HEK293 (cell line): Measurements from ENCODE around the gene HUS1B.

Experiments used
- HOXC10 ChIP-seq: sonication (generic); formaldehyde crosslinking; IDR thresholded peaks from 2 replicates; pipeline ENCODE4 v1.8.1; 2023; ENCODE audit warnings: mild to moderate bottlenecking, missing genetic modification reagents
- IKZF3 ChIP-seq: fragments of 450-650 bp; IDR thresholded peaks from 2 replicates; pipeline ENCODE4 v1.5.0; 2018; ENCODE audit warnings: missing biosample characterization, mild to moderate bottlenecking, missing genetic modification characterization, moderate library complexity
- PRDM1 ChIP-seq: fragments of 450-650 bp; formaldehyde crosslinking; IDR thresholded peaks from 2 replicates; pipeline ENCODE4; 2016; ENCODE audit warnings: missing biosample characterization, missing genetic modification characterization
- PRDM10 ChIP-seq: fragments of 450-650 bp; formaldehyde crosslinking; IDR thresholded peaks from 2 replicates; pipeline ENCODE4 v1.5.1; 2016; ENCODE audit warnings: missing biosample characterization, missing genetic modification characterization
- SCRT2 ChIP-seq: fragments of 450-650 bp; formaldehyde crosslinking; IDR thresholded peaks from 2 replicates; pipeline ENCODE4 v1.5.1; 2016; ENCODE audit warnings: missing biosample characterization, missing genetic modification characterization
- ZBTB8A ChIP-seq: fragments of 450-650 bp; formaldehyde crosslinking; IDR thresholded peaks from 2 replicates; pipeline ENCODE4 v1.5.1; 2016; ENCODE audit warnings: missing biosample characterization, missing genetic modification characterization
- ZEB2 ChIP-seq: fragments of 450-650 bp; formaldehyde crosslinking; IDR thresholded peaks from 2 replicates; pipeline ENCODE4 v1.5.1; 2016; ENCODE audit warnings: missing biosample characterization, missing genetic modification characterization
- ZFP69B ChIP-seq: fragments of 450-650 bp; formaldehyde crosslinking; IDR thresholded peaks from 2 replicates; pipeline ENCODE4 v1.5.1; 2016; ENCODE audit warnings: missing biosample characterization, missing genetic modification characterization
- ZNF10 ChIP-seq: fragments of 450-650 bp; formaldehyde crosslinking; IDR thresholded peaks from 2 replicates; pipeline ENCODE4 v1.5.1; 2017; ENCODE audit warnings: missing biosample characterization, missing genetic modification characterization
- ZNF114 ChIP-seq: fragments of 450-650 bp; formaldehyde crosslinking; IDR thresholded peaks from 2 replicates; pipeline ENCODE4 v1.5.0; 2017; ENCODE audit warnings: missing biosample characterization, missing genetic modification characterization
- ZNF146 ChIP-seq: fragments of 450-650 bp; formaldehyde crosslinking; IDR thresholded peaks from 2 replicates; pipeline ENCODE4 v1.5.1; 2016; ENCODE audit warnings: missing biosample characterization, missing genetic modification characterization
- ZNF148 ChIP-seq: fragments of 450-650 bp; formaldehyde crosslinking; IDR thresholded peaks from 2 replicates; pipeline ENCODE4 v1.5.0; 2017; ENCODE audit warnings: missing biosample characterization, missing genetic modification characterization, borderline replicate concordance
- ZNF155 ChIP-seq: fragments of 450-650 bp; formaldehyde crosslinking; IDR thresholded peaks from 2 replicates; pipeline ENCODE4 v1.5.1; 2016; ENCODE audit warnings: missing biosample characterization, missing genetic modification characterization
- ZNF184 ChIP-seq: fragments of 450-650 bp; IDR thresholded peaks from 2 replicates; pipeline ENCODE4 v1.5.1; 2018; ENCODE audit warnings: missing biosample characterization, mild to moderate bottlenecking, missing genetic modification characterization
- ZNF2 ChIP-seq: fragments of 450-650 bp; formaldehyde crosslinking; IDR thresholded peaks from 2 replicates; pipeline ENCODE4 v1.5.1; 2016; ENCODE audit warnings: missing biosample characterization, missing genetic modification characterization
- ZNF211 ChIP-seq: fragments of 450-650 bp; formaldehyde crosslinking; IDR thresholded peaks from 2 replicates; pipeline ENCODE4 v1.5.1; 2016; ENCODE audit warnings: low read depth, missing biosample characterization, missing genetic modification characterization
- ZNF221 ChIP-seq: fragments of 450-650 bp; formaldehyde crosslinking; IDR thresholded peaks from 2 replicates; pipeline ENCODE4 v1.5.1; 2017; ENCODE audit warnings: missing biosample characterization, missing genetic modification characterization, borderline replicate concordance
- ZNF223 ChIP-seq: fragments of 450-650 bp; formaldehyde crosslinking; IDR thresholded peaks from 2 replicates; pipeline ENCODE4 v1.5.1; 2016; ENCODE audit warnings: missing biosample characterization, missing genetic modification characterization
- ZNF266 ChIP-seq: fragments of 450-650 bp; formaldehyde crosslinking; IDR thresholded peaks from 2 replicates; pipeline ENCODE4 v1.5.1; 2016; ENCODE audit warnings: missing biosample characterization, missing genetic modification characterization, low read depth
- ZNF341 ChIP-seq: fragments of 450-650 bp; formaldehyde crosslinking; IDR thresholded peaks from 2 replicates; pipeline ENCODE4; 2016; ENCODE audit warnings: low read depth, missing biosample characterization, missing genetic modification characterization
- ZNF391 ChIP-seq: fragments of 450-650 bp; formaldehyde crosslinking; IDR thresholded peaks from 2 replicates; pipeline ENCODE4 v1.5.1; 2016; ENCODE audit warnings: low read depth, missing biosample characterization, missing genetic modification characterization, borderline replicate concordance
- ZNF560 ChIP-seq: fragments of 450-650 bp; formaldehyde crosslinking; IDR thresholded peaks from 2 replicates; pipeline ENCODE4 v1.5.1; 2017; ENCODE audit warnings: missing biosample characterization, missing genetic modification characterization, borderline replicate concordance
- ZNF561 ChIP-seq: fragments of 450-650 bp; IDR thresholded peaks from 2 replicates; pipeline ENCODE4 v1.5.1; 2018; ENCODE audit warnings: missing biosample characterization, missing genetic modification characterization, borderline replicate concordance
- ZNF600 ChIP-seq: fragments of 450-650 bp; formaldehyde crosslinking; IDR thresholded peaks from 2 replicates; pipeline ENCODE4 v1.5.1; 2016; ENCODE audit warnings: missing biosample characterization, missing genetic modification characterization
- ZNF610 ChIP-seq: fragments of 450-650 bp; formaldehyde crosslinking; IDR thresholded peaks from 2 replicates; pipeline ENCODE4 v1.5.1; 2016; ENCODE audit warnings: missing biosample characterization, missing genetic modification characterization, borderline replicate concordance
- ZNF621 ChIP-seq: fragments of 450-650 bp; formaldehyde crosslinking; IDR thresholded peaks from 2 replicates; pipeline ENCODE4 v1.5.1; 2017; ENCODE audit warnings: missing biosample characterization, missing genetic modification characterization
- ZNF645 ChIP-seq: fragments of 450-650 bp; formaldehyde crosslinking; IDR thresholded peaks from 2 replicates; pipeline ENCODE4; 2016; ENCODE audit warnings: missing biosample characterization, missing genetic modification characterization
- ZNF670 ChIP-seq: fragments of 450-650 bp; formaldehyde crosslinking; IDR thresholded peaks from 2 replicates; pipeline ENCODE4 v1.5.1; 2016; ENCODE audit warnings: missing biosample characterization, missing genetic modification characterization, low read depth
- ZNF677 ChIP-seq: fragments of 450-650 bp; IDR thresholded peaks from 2 replicates; pipeline ENCODE4 v1.5.0; 2018; ENCODE audit warnings: missing biosample characterization, mild to moderate bottlenecking, missing genetic modification characterization, moderate library complexity
- ZNF704 ChIP-seq: fragments of 450-650 bp; formaldehyde crosslinking; IDR thresholded peaks from 2 replicates; pipeline ENCODE4 v1.5.1; 2016; ENCODE audit warnings: missing biosample characterization, missing genetic modification characterization
- ZNF76 ChIP-seq: fragments of 450-650 bp; formaldehyde crosslinking; IDR thresholded peaks from 2 replicates; pipeline ENCODE4; 2016; ENCODE audit warnings: low read depth, missing biosample characterization, missing genetic modification characterization, borderline replicate concordance
- ZNF768 ChIP-seq: fragments of 450-650 bp; formaldehyde crosslinking; IDR thresholded peaks from 2 replicates; pipeline ENCODE4 v1.5.1; 2018; ENCODE audit warnings: missing biosample characterization, mild to moderate bottlenecking, missing genetic modification characterization

Gene HUS1B

GRCh38 chr6:683742-684440 lies 27.0 kb upstream of the HUS1B start (continued):
- TF ChIP-seq ZNF76 (tag by site-specific recombination) (peak; percentile 82), ZNF645 (no peak), ZNF391 (tag by site-specific recombination) (peak; percentile 88; the same call in 1 of the 2 replicates), ZFP69B (tag by site-specific recombination) (peak; percentile 85), ZNF670 (tag by site-specific recombination) (no peak), ZNF341 (peak; percentile 79), SCRT2 (tag by site-specific recombination) (peak; percentile 93), ZNF677 (tag by site-specific recombination) (no peak), ZNF621 (tag by site-specific recombination) (no peak), ZNF10 (tag by site-specific recombination) (no peak), PRDM10 (tag by site-specific recombination) (peak; percentile 96), PRDM1 (tag by site-specific recombination) (peak; percentile 56; the same call in 1 of the 2 replicates), ZNF2 (tag by site-specific recombination) (peak; percentile 90), ZNF610 (tag by site-specific recombination) (peak; percentile 84), ZNF114 (tag by site-specific recombination) (no peak), ZNF223 (no peak), ZBTB8A (tag by site-specific recombination) (peak; percentile 71), ZNF184 (tag by site-specific recombination) (no peak), IKZF3 (tag by site-specific recombination) (peak; percentile 95), ZEB2 (tag by site-specific recombination) (peak; percentile 96), HOXC10 (CRISPR knock-in tag) (no peak), ZNF561 (peak; percentile 87), ZNF768 (tag by site-specific recombination) (no peak; the same call in 1 of the 2 replicates), ZNF704 (no peak), ZNF155 (tag by site-specific recombination) (no peak), ZNF146 (tag by site-specific recombination) (no peak), ZNF600 (tag by site-specific recombination) (peak; percentile 100), ZNF148 (no peak), ZNF266 (no peak), ZNF221 (tag by site-specific recombination) (no peak), ZNF560 (no peak), ZNF211 (no peak)
